ENCODE measurements around the gene ITGA1. TPM values are rescaled to one million over a fixed set of nuclear protein-coding genes. Genes with fewer than 3 reads are reported as not detected.

Gene ITGA1
- total RNA-seq, 1 donor from 2014 or later = 3.0 TPM

GRCh38 chr5:52779213-52779612 lies 8.5 kb upstream of the ITGA1 start:
- Mint-ChIP-seq H3K27ac (ENCODE audit: unreplicated experiment) (no peak overlapping the region), H3K27me3 (ENCODE audit: low read depth) (no peaks in the 10 kb centered on the region), H3K4me1 (peaks cover 3% of the 10 kb centered on the region), H3K9me3 (no peaks in the 10 kb centered on the region), H3K4me3 (no peak overlapping the region), H3K36me3 (ENCODE audit: low read depth) (no peaks in the 10 kb centered on the region)
- no peak for DNase-seq (ENCODE audit: low read depth, low spot score)
- no peak for TF ChIP-seq CTCF (conservative IDR thresholded peaks at IDR 0.05)

- no peak for TF ChIP-seq CTCF (conservative IDR thresholded peaks at IDR 0.05)
- Mint-ChIP-seq H3K27me3 (ENCODE audit: low read depth) (peaks cover 21% of the 10 kb centered on the region), H3K9me3 (no peaks in the 10 kb centered on the region), H3K36me3 (ENCODE audit: low read depth) (no peaks in the 10 kb centered on the region), H3K4me1 (peaks cover 14% of the 10 kb centered on the region), H3K4me3 (no peak overlapping the region), H3K27ac (ENCODE audit: unreplicated experiment) (no peak overlapping the region)
- no peak for DNase-seq (ENCODE audit: low read depth, low spot score)
These were observed 4.3 kb upstream of the ITGA1 start for GRCh38 chr5:52783226-52783959.

- Mint-ChIP-seq H3K4me3 (no peak overlapping the region), H3K27ac (ENCODE audit: unreplicated experiment) (no peak overlapping the region), H3K36me3 (ENCODE audit: low read depth) (no peaks in the 10 kb centered on the region), H3K4me1 (peaks cover 18% of the 10 kb centered on the region), H3K27me3 (ENCODE audit: low read depth) (peaks cover 34% of the 10 kb centered on the region), H3K9me3 (no peaks in the 10 kb centered on the region)
- no peak for TF ChIP-seq CTCF (conservative IDR thresholded peaks at IDR 0.05)
- DNase-seq (ENCODE audit: low read depth, low spot score) = no peak
These were observed 3.0 kb upstream of the ITGA1 start for GRCh38 chr5:52784737-52785136.

GRCh38 chr5:52786391-52786790 lies 1.3 kb upstream of the ITGA1 start:
- Mint-ChIP-seq H3K27ac (ENCODE audit: unreplicated experiment) (no peak overlapping the region), H3K27me3 (ENCODE audit: low read depth) (peaks cover 37% of the 10 kb centered on the region), H3K9me3 (no peaks in the 10 kb centered on the region), H3K4me3 (peak overlapping the region; percentile 33), H3K4me1 (peaks cover 18% of the 10 kb centered on the region), H3K36me3 (ENCODE audit: low read depth) (no peaks in the 10 kb centered on the region)
- DNase-seq (ENCODE audit: low read depth, low spot score) = no peak
- TF ChIP-seq CTCF (conservative IDR thresholded peaks at IDR 0.05) = no peak

- peaks cover 37% of the 10 kb centered on the region for H3K27me3 Mint-ChIP-seq (ENCODE audit: low read depth)
- H3K9me3 Mint-ChIP-seq = no peaks in the 10 kb centered on the region
- no peak overlapping the region for H3K27ac Mint-ChIP-seq (ENCODE audit: unreplicated experiment)
- TF ChIP-seq CTCF (conservative IDR thresholded peaks at IDR 0.05) = no peak
- H3K4me1 Mint-ChIP-seq = peaks cover 18% of the 10 kb centered on the region
- H3K36me3 Mint-ChIP-seq (ENCODE audit: low read depth) = no peaks in the 10 kb centered on the region
- peak overlapping the region; percentile 47 for H3K4me3 Mint-ChIP-seq
- DNase-seq (ENCODE audit: low read depth, low spot score) = no peak
These were observed 642 bp upstream of the ITGA1 start for GRCh38 chr5:52786949-52787599.

Data from neural crest cell (in vitro differentiated cells).